Vagina (tissue), 2 donors: ENCODE measurements around the gene SLFNL1. TPM values are rescaled to one million over a fixed set of nuclear protein-coding genes. Genes with fewer than 3 reads are reported as not detected.

Source experiments
- DNase-seq, 2 donors: peaks; one replicate each; pipeline ENCODE4 v3.0.0-alpha.2; 2017; ENCODE audit errors: extremely low spot score in 2 of 2
- H3K27ac ChIP-seq: fragments of 200-600 bp; sonication (generic); one replicate; pipeline ENCODE4 v1.5.1; 2019
- H3K27me3 ChIP-seq: fragments of 200-600 bp; sonication (generic); one replicate; pipeline ENCODE4 v1.5.1; 2019
- H3K36me3 ChIP-seq, 2 donors: fragments of 200-600 bp; sonication (generic); one replicate each; pipeline ENCODE4 v1.5.1; 2017 to 2019
- H3K4me1 ChIP-seq: fragments of 200-600 bp; sonication (generic); one replicate; pipeline ENCODE4 v1.5.1; 2019
- H3K4me3 ChIP-seq, 2 donors: fragments of 200-600 bp; sonication (generic); 1 replicate in 1 of 2; 2 replicates in 1 of 2; pipeline ENCODE4 v1.5.1; 2016 to 2019
- H3K9me3 ChIP-seq: fragments of 200-600 bp; sonication (generic); one replicate; pipeline ENCODE4 v1.5.1; 2019
- CTCF ChIP-seq, 3 experiments: fragments of 450-650 bp in 2 of 3; fragments of 200-600 bp in 1 of 3; sonication (generic) in 1 of 3; IDR thresholded peaks; one replicate each; pipeline ENCODE4 v1.5.1; 2017 to 2019; ENCODE audit warnings: antibody characterized with exemption in 3 of 3, mild to moderate bottlenecking in 2 of 3, moderate library complexity in 2 of 3
- POLR2A ChIP-seq, 2 donors: fragments of 450-650 bp; IDR thresholded peaks; one replicate each; pipeline ENCODE4 v1.6.1; 2017; ENCODE audit warnings: antibody characterized with exemption in 2 of 2, mild to moderate bottlenecking in 2 of 2, moderate library complexity in 2 of 2
- POLR2AphosphoS5 ChIP-seq, 2 donors: sonication (generic); formaldehyde crosslinking; IDR thresholded peaks; one replicate each; pipeline ENCODE4 v1.9.0; 2017; ENCODE audit warnings: antibody characterized with exemption in 2 of 2, mild to moderate bottlenecking in 2 of 2, low read depth in 1 of 2; ENCODE audit not compliant: insufficient read depth in 1 of 2
- intact Hi-C: fragments of 100-400 bp; cut with DNase I; formaldehyde crosslinking; loops from one replicate; pipeline ENCODE4 v1.15.1; 2023
- total RNA-seq: library from RNA; depleted of rRNA; stranded (reverse); fragments of >200 nt; gene quantifications from one replicate; pipeline ENCODE4 v1.2.3, GENCODE V29; 2016

The SLFNL1 gene
- total RNA-seq: 1.2 TPM

- intact Hi-C loops: no loop called here
- H3K27ac ChIP-seq: no peak within 1 kb of the TSS
These were observed at the start of gene SLFNL1 for GRCh38 chr1:41021526-41022308. SLFNL1 (minus strand) TSS chr1:41021725; CDS start chr1:41020660, 1,065 bp downstream.

GRCh38 chr1:41056907-41057306 lies 35.4 kb upstream of the SLFNL1 start:
- Histone ChIP-seq H3K9me3 (no peaks in the 10 kb centered on the region), H3K36me3 (no peaks in the 10 kb centered on the region), H3K27me3 (no peaks in the 10 kb centered on the region), H3K4me3 (no peak overlapping the region), H3K27ac (no peak overlapping the region), H3K4me1 (no peaks in the 10 kb centered on the region)
- DNase-seq: no peak
- intact Hi-C loops: no loop called here
- TF ChIP-seq CTCF (IDR thresholded peaks at IDR 0.05) (no peak), POLR2A (IDR thresholded peaks at IDR 0.05) (no peak), POLR2AphosphoS5 (IDR thresholded peaks at IDR 0.05; ENCODE audit: insufficient read depth in 1 of 2, low read depth in 1 of 2) (no peak)

More at GRCh38 chr1:41021526-41022308, at the start of gene SLFNL1:
- TF ChIP-seq POLR2AphosphoS5 (IDR thresholded peaks at IDR 0.05; ENCODE audit: insufficient read depth in 1 of 2, low read depth in 1 of 2) (no peak), CTCF (IDR thresholded peaks at IDR 0.05) (no peak), POLR2A (IDR thresholded peaks at IDR 0.05) (no peak)
- no peaks in the 10 kb centered on the region for H3K27me3 ChIP-seq
- H3K4me1 ChIP-seq: no peaks in the 10 kb centered on the region
- H3K36me3 ChIP-seq: no peaks in the 10 kb centered on the region
- no peak for DNase-seq
- no peak within 1 kb of the TSS for H3K4me3 ChIP-seq
- H3K9me3 ChIP-seq: no peaks in the 10 kb centered on the region

GRCh38 chr1:41053316-41053715 lies 31.8 kb upstream of the SLFNL1 start:
- peaks cover 0 to 2% of the 10 kb centered on the region in 2 donors for H3K36me3 ChIP-seq
- TF ChIP-seq CTCF (IDR thresholded peaks at IDR 0.05): no peak
- TF ChIP-seq POLR2AphosphoS5 (IDR thresholded peaks at IDR 0.05; ENCODE audit: insufficient read depth in 1 of 2, low read depth in 1 of 2): no peak
- no peak for TF ChIP-seq POLR2A (IDR thresholded peaks at IDR 0.05)
- H3K4me1 ChIP-seq: no peaks in the 10 kb centered on the region
- H3K27me3 ChIP-seq: no peaks in the 10 kb centered on the region
- H3K9me3 ChIP-seq: no peaks in the 10 kb centered on the region
- no peak overlapping the region for H3K27ac ChIP-seq
- intact Hi-C loops: no loop called here
- DNase-seq: no peak
- no peak overlapping the region for H3K4me3 ChIP-seq

GRCh38 chr1:41051022-41051421 lies 29.5 kb upstream of the SLFNL1 start:
- H3K27ac ChIP-seq: no peak overlapping the region
- no peak for TF ChIP-seq CTCF (IDR thresholded peaks at IDR 0.05)
- no peak for TF ChIP-seq POLR2A (IDR thresholded peaks at IDR 0.05)
- TF ChIP-seq POLR2AphosphoS5 (IDR thresholded peaks at IDR 0.05; ENCODE audit: insufficient read depth in 1 of 2, low read depth in 1 of 2): no peak
- H3K9me3 ChIP-seq: no peaks in the 10 kb centered on the region
- no peak for DNase-seq
- H3K36me3 ChIP-seq: peaks cover 0 to 11% of the 10 kb centered on the region in 2 donors
- no peak overlapping the region for H3K4me3 ChIP-seq
- H3K27me3 ChIP-seq: no peaks in the 10 kb centered on the region
- intact Hi-C loops: no loop called here
- H3K4me1 ChIP-seq: no peaks in the 10 kb centered on the region

- intact Hi-C loops: no loop called here
- TF ChIP-seq POLR2A (IDR thresholded peaks at IDR 0.05): no peak
- no peak for TF ChIP-seq CTCF (IDR thresholded peaks at IDR 0.05)
- TF ChIP-seq POLR2AphosphoS5 (IDR thresholded peaks at IDR 0.05; ENCODE audit: insufficient read depth in 1 of 2, low read depth in 1 of 2): no peak
These were observed 27.0 kb upstream of the SLFNL1 start for GRCh38 chr1:41048540-41048939.

More at GRCh38 chr1:41048540-41048939, 27.0 kb upstream of the SLFNL1 start:
- Histone ChIP-seq H3K27ac (no peak overlapping the region), H3K9me3 (no peaks in the 10 kb centered on the region), H3K4me1 (peaks cover 6% of the 10 kb centered on the region), H3K36me3 (peaks cover 0 to 17% of the 10 kb centered on the region in 2 donors), H3K4me3 (no peak overlapping the region), H3K27me3 (no peaks in the 10 kb centered on the region)
- no peak for DNase-seq
